Upper lobe of left lung (tissue), 6 donors: ENCODE results near the gene FBXL17. TPM values are rescaled to one million over a fixed set of nuclear protein-coding genes. Genes with fewer than 3 reads are reported as not detected.

Experiments
- ATAC-seq, 2 donors: fragments of 200-7000 bp; cut with Tn5 transposase; one replicate each; pipeline ENCODE4 v1.9.1; 2022; ENCODE audit warnings: mild to moderate bottlenecking in 2 of 2, moderate library complexity in 2 of 2; ENCODE audit not compliant: low FRiP score in 2 of 2
- DNase-seq, 2 donors: peaks; one replicate each; pipeline ENCODE4 v3.0.0-alpha.2; 2019 to 2020
- H3K27ac ChIP-seq, 4 donors: fragments of 200-600 bp; sonication (generic); one replicate each; pipeline ENCODE4 v1.5.1; 2016 to 2019
- H3K27me3 ChIP-seq, 4 donors: fragments of 200-600 bp; sonication (generic); one replicate each; pipeline ENCODE4 v1.5.1; 2017 to 2019
- H3K36me3 ChIP-seq, 4 donors: fragments of 200-600 bp; sonication (generic); one replicate each; pipeline ENCODE4 v1.5.1; 2016 to 2019
- H3K4me1 ChIP-seq, 4 donors: fragments of 200-600 bp; sonication (generic); one replicate each; pipeline ENCODE4 v1.5.1; 2018 to 2019
- H3K4me3 ChIP-seq, 4 donors: fragments of 200-600 bp; sonication (generic); one replicate each; pipeline ENCODE4 v1.5.1; 2017 to 2019; ENCODE audit warnings: mild to moderate bottlenecking in 2 of 4, moderate library complexity in 1 of 4
- H3K9me3 ChIP-seq, 4 donors: fragments of 200-600 bp; sonication (generic); one replicate each; pipeline ENCODE4 v1.5.1; 2018 to 2019
- EP300 ChIP-seq, 4 donors: sonication (generic); formaldehyde crosslinking; IDR thresholded peaks; one replicate each; pipeline ENCODE4 v1.5.1; 2017; ENCODE audit warnings: antibody characterized with exemption in 4 of 4, control low read depth in 2 of 4
- POLR2A ChIP-seq, 4 donors: fragments of 450-650 bp; IDR thresholded peaks; one replicate each; pipeline ENCODE4 v1.5.1; 2016 to 2017; ENCODE audit warnings: antibody characterized with exemption in 4 of 4, mild to moderate bottlenecking in 2 of 4
- POLR2AphosphoS5 ChIP-seq, 2 donors: sonication (generic); formaldehyde crosslinking; IDR thresholded peaks; one replicate each; pipeline ENCODE4 v1.5.1; 2017; ENCODE audit warnings: antibody characterized with exemption in 2 of 2
- WGBS, 2 donors: methylation state at CpG; one replicate each; pipeline ENCODE4 v1.1.5; 2017 to 2018; 5-methylcytosine and 5-hydroxymethylcytosine counted together
- total RNA-seq, 6 donors: library from RNA; depleted of rRNA in 4 of 6; stranded (reverse); fragments of >200 nt in 4 of 6; gene quantifications; one replicate each; pipeline versions ENCODE4 v1.1.0 to v1.2.1, GENCODE V29; 2016 to 2021
- TF ChIP-seq, protein P1 (sequence below), 6 experiments: fragments of 450-650 bp in 4 of 6; fragments of 200-600 bp in 2 of 6; sonication (generic) in 2 of 6; IDR thresholded peaks; one replicate each; pipeline ENCODE4 v1.5.1; 2016 to 2019; ENCODE audit warnings: antibody characterized with exemption in 6 of 6
- donor health status: DM: no; HTN: no; CAD: no; lungs with moderate emphysema.
- donor health status: DM: no; HTN: yes; CAD: no; lungs with severe emphysema.

FBXL17 gene
- total RNA-seq, 6 donors from 2014 or later, result 10.0 to 47.1 (median 16.9) TPM

- TF ChIP-seq POLR2A (IDR thresholded peaks at IDR 0.05), result no peak
- TF ChIP-seq, protein P1, sequence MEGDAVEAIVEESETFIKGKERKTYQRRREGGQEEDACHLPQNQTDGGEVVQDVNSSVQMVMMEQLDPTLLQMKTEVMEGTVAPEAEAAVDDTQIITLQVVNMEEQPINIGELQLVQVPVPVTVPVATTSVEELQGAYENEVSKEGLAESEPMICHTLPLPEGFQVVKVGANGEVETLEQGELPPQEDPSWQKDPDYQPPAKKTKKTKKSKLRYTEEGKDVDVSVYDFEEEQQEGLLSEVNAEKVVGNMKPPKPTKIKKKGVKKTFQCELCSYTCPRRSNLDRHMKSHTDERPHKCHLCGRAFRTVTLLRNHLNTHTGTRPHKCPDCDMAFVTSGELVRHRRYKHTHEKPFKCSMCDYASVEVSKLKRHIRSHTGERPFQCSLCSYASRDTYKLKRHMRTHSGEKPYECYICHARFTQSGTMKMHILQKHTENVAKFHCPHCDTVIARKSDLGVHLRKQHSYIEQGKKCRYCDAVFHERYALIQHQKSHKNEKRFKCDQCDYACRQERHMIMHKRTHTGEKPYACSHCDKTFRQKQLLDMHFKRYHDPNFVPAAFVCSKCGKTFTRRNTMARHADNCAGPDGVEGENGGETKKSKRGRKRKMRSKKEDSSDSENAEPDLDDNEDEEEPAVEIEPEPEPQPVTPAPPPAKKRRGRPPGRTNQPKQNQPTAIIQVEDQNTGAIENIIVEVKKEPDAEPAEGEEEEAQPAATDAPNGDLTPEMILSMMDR (IDR thresholded peaks at IDR 0.05), result no peak
- TF ChIP-seq POLR2AphosphoS5 (IDR thresholded peaks at IDR 0.05), result no peak
- no peak for TF ChIP-seq EP300 (IDR thresholded peaks at IDR 0.05)
- no peaks in the 10 kb centered on the region for H3K4me1 ChIP-seq
- ATAC-seq (no peak), DNase-seq (no peak)
- H3K27ac ChIP-seq, result no peak overlapping the region
- no peaks in the 10 kb centered on the region for H3K27me3 ChIP-seq
- WGBS, 2 donors, result 37 to 42% methylated on average over 2 of the region's 2 CpGs
- no peak overlapping the region for H3K4me3 ChIP-seq
- no peaks in the 10 kb centered on the region for H3K36me3 ChIP-seq
- H3K9me3 ChIP-seq, result no peaks in the 10 kb centered on the region
Observed at GRCh38 chr5:108093186-108093585, 288.7 kb downstream of the FBXL17 start.

DNA sequence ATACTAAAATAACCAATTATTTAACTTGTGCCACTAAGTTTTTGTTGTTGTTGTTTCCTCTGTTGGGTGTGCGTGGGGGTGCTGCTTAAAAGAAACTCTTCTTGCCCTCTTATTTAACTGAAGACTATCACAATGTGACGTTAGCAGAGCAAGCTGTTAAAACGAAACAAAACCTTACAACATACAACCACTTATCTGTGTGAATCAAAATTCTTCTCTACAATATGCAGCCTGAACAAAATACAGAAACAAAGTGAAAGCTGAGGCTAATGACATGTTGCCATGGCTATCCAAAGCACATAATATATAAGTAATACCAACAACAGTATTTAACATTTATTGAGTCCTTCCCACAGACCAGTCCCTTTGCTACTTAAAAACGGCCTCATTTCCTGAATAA lies 291.0 kb downstream of the FBXL17 start:
- H3K27me3 ChIP-seq, result no peaks in the 10 kb centered on the region
- no peaks in the 10 kb centered on the region for H3K9me3 ChIP-seq
- H3K4me1 ChIP-seq, result no peaks in the 10 kb centered on the region
- TF ChIP-seq EP300 (IDR thresholded peaks at IDR 0.05), result no peak
- TF ChIP-seq POLR2A (IDR thresholded peaks at IDR 0.05), result no peak
- TF ChIP-seq POLR2AphosphoS5 (IDR thresholded peaks at IDR 0.05), result no peak
- TF ChIP-seq, protein P1 (IDR thresholded peaks at IDR 0.05), result no peak
- DNase-seq, result no peak
- no peak overlapping the region for H3K4me3 ChIP-seq
- ATAC-seq, result no peak
- no peak overlapping the region for H3K27ac ChIP-seq
- H3K36me3 ChIP-seq, result no peaks in the 10 kb centered on the region
- WGBS, 2 donors, result 83 to 89% methylated on average over 4 of the region's 4 CpGs

- 65 to 76% methylated on average over 7 of the region's 7 CpGs for WGBS, 2 donors
- ATAC-seq, result no peak
- Histone ChIP-seq H3K9me3 (no peaks in the 10 kb centered on the region), H3K4me3 (no peak overlapping the region), H3K27me3 (no peaks in the 10 kb centered on the region), H3K36me3 (no peaks in the 10 kb centered on the region), H3K4me1 (no peaks in the 10 kb centered on the region), H3K27ac (no peak overlapping the region)
- TF ChIP-seq EP300 (IDR thresholded peaks at IDR 0.05) (no peak), POLR2A (IDR thresholded peaks at IDR 0.05) (no peak), POLR2AphosphoS5 (IDR thresholded peaks at IDR 0.05) (no peak)
- TF ChIP-seq, protein P1 (IDR thresholded peaks at IDR 0.05), result no peak
- no peak for DNase-seq
Observed at GRCh38 chr5:108084105-108084504, 297.8 kb downstream of the FBXL17 start.

DNA sequence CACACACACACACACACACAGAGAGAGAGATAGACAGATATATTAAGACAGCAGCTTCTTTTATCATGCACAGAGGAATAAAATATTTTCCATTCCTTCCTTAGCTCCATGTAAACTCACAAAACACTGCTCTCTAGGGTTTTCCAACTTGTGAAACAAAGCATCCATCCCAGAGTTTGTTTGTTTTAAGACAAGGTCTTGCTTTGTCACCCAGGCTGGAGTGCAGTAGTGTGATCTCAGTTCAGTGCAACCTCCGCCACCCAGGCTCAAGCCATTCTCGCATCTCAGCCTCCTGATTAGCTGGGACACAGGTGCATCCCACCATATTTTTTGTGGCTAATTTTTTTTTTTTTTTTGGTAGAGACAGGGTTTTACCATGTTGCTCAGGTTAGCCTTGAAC lies 298.7 kb downstream of the FBXL17 start:
- Histone ChIP-seq H3K27ac (no peak overlapping the region), H3K4me1 (no peaks in the 10 kb centered on the region), H3K4me3 (no peak overlapping the region), H3K27me3 (no peaks in the 10 kb centered on the region), H3K36me3 (no peaks in the 10 kb centered on the region), H3K9me3 (no peaks in the 10 kb centered on the region)
- WGBS, 2 donors, result 90 to 97% methylated on average over 2 of the region's 2 CpGs
- ATAC-seq (no peak), DNase-seq (no peak)
- TF ChIP-seq EP300 (IDR thresholded peaks at IDR 0.05) (no peak), POLR2AphosphoS5 (IDR thresholded peaks at IDR 0.05) (no peak), POLR2A (IDR thresholded peaks at IDR 0.05) (no peak)
- TF ChIP-seq, protein P1 (IDR thresholded peaks at IDR 0.05), result no peak

DNA sequence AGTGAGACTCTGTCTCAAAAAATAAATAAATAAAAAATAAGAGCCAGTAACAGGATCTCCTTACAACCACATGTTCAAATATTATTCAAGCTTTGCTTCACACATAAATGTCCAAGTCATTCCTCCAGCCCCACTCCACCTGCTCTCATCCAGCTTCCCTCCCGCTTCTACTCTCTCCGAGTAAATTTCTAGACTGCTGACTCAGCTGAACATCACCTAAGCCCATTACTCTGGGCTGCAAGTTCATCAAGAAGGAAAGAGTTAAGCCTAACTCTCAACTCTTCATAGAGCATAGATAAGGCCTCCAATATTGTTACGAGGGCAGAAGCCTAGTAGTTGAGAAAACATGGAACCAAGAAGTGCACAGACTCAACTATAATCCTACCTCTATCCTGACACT lies 300.2 kb downstream of the FBXL17 start:
- TF ChIP-seq POLR2AphosphoS5 (IDR thresholded peaks at IDR 0.05), result no peak
- TF ChIP-seq EP300 (IDR thresholded peaks at IDR 0.05), result no peak
- TF ChIP-seq POLR2A (IDR thresholded peaks at IDR 0.05), result no peak
- TF ChIP-seq, protein P1 (IDR thresholded peaks at IDR 0.05), result no peak
- H3K4me1 ChIP-seq, result no peaks in the 10 kb centered on the region
- WGBS, 2 donors, result 97 to 99% methylated on average over 3 of the region's 3 CpGs
- no peak overlapping the region for H3K27ac ChIP-seq
- DNase-seq (no peak), ATAC-seq (no peak)
- no peaks in the 10 kb centered on the region for H3K27me3 ChIP-seq
- H3K4me3 ChIP-seq, result no peak overlapping the region
- no peaks in the 10 kb centered on the region for H3K9me3 ChIP-seq
- no peaks in the 10 kb centered on the region for H3K36me3 ChIP-seq
